T-cell (primary cell): ENCODE measurements around the gene AKIRIN2. TPM values are rescaled to one million over a fixed set of nuclear protein-coding genes. Genes with fewer than 3 reads are reported as not detected.

ENCODE experiments used
- ATAC-seq, 4 experiments: fragments of 200-7000 bp in 3 of 4; fragments of 150-1000 bp in 1 of 4; cut with Tn5 transposase; replicated peaks in 1 of 4; 1 replicate in 3 of 4; 2 replicates in 1 of 4; pipeline ENCODE4 v1.10.0; 2021; ENCODE audit warnings: moderate library complexity in 3 of 4, mild to moderate bottlenecking in 2 of 4, moderate number of reproducible peaks in 1 of 4
- CTCF ChIA-PET, 2 donors: fragments of 300-600 bp; sonication (Branson Sonifier 250); formaldehyde crosslinking; loops; one replicate each; lab custom pipeline; 2022; ENCODE audit warnings: antibody characterized with exemption in 2 of 2; lab: Charles Lee
- POLR2A ChIA-PET, 2 donors: fragments of 300-600 bp; sonication (Branson Sonifier 250); formaldehyde crosslinking; loops; one replicate each; lab custom pipeline; 2022; ENCODE audit warnings: antibody characterized with exemption in 2 of 2; lab: Charles Lee
- DNase-seq, 35 experiments: peaks; one replicate each; pipeline versions ENCODE4 v3.0.0 to v3.0.0-alpha.2; 2013 to 2023
- H3K27ac ChIP-seq: one replicate; pipeline ENCODE4 v1.5.1; 2013; ENCODE audit warnings: low read length
- H3K27me3 ChIP-seq, 2 experiments: replicated peaks in 1 of 2; 1 replicate in 1 of 2; 2 replicates in 1 of 2; pipeline versions ENCODE4 v1.6.1 to v1.7.0; 2013; ENCODE audit warnings: low read length in 1 of 2, mixed read lengths in 1 of 2; ENCODE audit not compliant: control insufficient read depth in 2 of 2, insufficient read depth in 2 of 2; ENCODE audit errors: extremely low read depth in 1 of 2
- H3K36me3 ChIP-seq, 2 donors: 1 replicate in 1 of 2; 2 replicates in 1 of 2; pipeline versions ENCODE4 v1.6.1 to v1.7.0; 2013; ENCODE audit warnings: low read length in 1 of 2; ENCODE audit not compliant: control insufficient read depth in 2 of 2, insufficient read depth in 1 of 2; ENCODE audit errors: extremely low read depth in 1 of 2
- H3K4me1 ChIP-seq, 2 experiments: 1 replicate in 1 of 2; 2 replicates in 1 of 2; pipeline versions ENCODE4 v1.6.1 to v1.7.0; 2013; ENCODE audit warnings: low read length in 2 of 2, mixed read lengths in 1 of 2; ENCODE audit not compliant: insufficient read depth in 2 of 2, control insufficient read depth in 1 of 2; ENCODE audit errors: extremely low read depth in 1 of 2
- H3K4me3 ChIP-seq, 2 donors: 1 replicate in 1 of 2; 2 replicates in 1 of 2; pipeline versions ENCODE4 v1.5.1 to v1.7.0; 2013; ENCODE audit warnings: mild to moderate bottlenecking in 2 of 2, low read length in 1 of 2, moderate library complexity in 1 of 2; ENCODE audit not compliant: control insufficient read depth in 1 of 2; ENCODE audit errors: extremely low read depth in 1 of 2
- H3K9me3 ChIP-seq: 2 replicates; pipeline ENCODE4 v1.7.0; 2013
- H3K27ac Mint-ChIP-seq, 2 donors: one replicate each; pipeline ENCODE4 v1.8.0; 2020 to 2021; ENCODE audit warnings: mild to moderate bottlenecking in 2 of 2, mixed read lengths in 2 of 2
- H3K27me3 Mint-ChIP-seq, 2 donors: one replicate each; pipeline ENCODE4 v1.8.0; 2021 to 2022; ENCODE audit warnings: mixed read lengths in 2 of 2
- H3K36me3 Mint-ChIP-seq: one replicate; pipeline ENCODE4 v1.8.0; 2021; ENCODE audit warnings: mixed read lengths
- H3K4me1 Mint-ChIP-seq, 3 donors: one replicate each; pipeline ENCODE4 v1.8.0; 2020 to 2022; ENCODE audit warnings: mixed read lengths in 3 of 3, mild to moderate bottlenecking in 1 of 3
- H3K4me3 Mint-ChIP-seq, 3 donors: one replicate each; pipeline ENCODE4 v1.8.0; 2020 to 2022; ENCODE audit warnings: mild to moderate bottlenecking in 3 of 3, mixed read lengths in 3 of 3, moderate library complexity in 3 of 3
- H3K9me3 Mint-ChIP-seq, 3 donors: one replicate each; pipeline ENCODE4 v1.8.0; 2020 to 2022; ENCODE audit warnings: mixed read lengths in 3 of 3
- WGBS: methylation state at CpG from one replicate; pipeline ENCODE4 v1.1.5; 2013; ENCODE audit warnings: missing lambda C conversion rate; ENCODE audit not compliant: insufficient coverage; 5-methylcytosine and 5-hydroxymethylcytosine counted together
- total RNA-seq, 35 experiments: library from RNA in 6 of 35; stranded (reverse) in 6 of 35; fragments of 120-200 nt in 1 of 35; gene quantifications; one replicate each; pipeline versions ENCODE4 v1.2.1 to v1.2.4 and lab custom pipeline; 2013 to 2026

Gene AKIRIN2
- total RNA-seq, 5 donors from 2014 or later (not counting 1 experiment from before 2014, with no cell fraction given) = 52.5 to 81.9 (median 66.0) TPM

GRCh38 chr6:87661503-87661902 is 40.5 kb downstream of the AKIRIN2 start:
- H3K4me3 ChIP-seq = no peak overlapping the region
- Mint-ChIP-seq H3K9me3 (no peaks in the 10 kb centered on the region), H3K4me1 (peaks cover 12 to 22% (median 13%) of the 10 kb centered on the region in 3 donors), H3K27ac (no peak overlapping the region), H3K4me3 (no peak overlapping the region), H3K36me3 (peaks cover 35% of the 10 kb centered on the region), H3K27me3 (no peaks in the 10 kb centered on the region)
- H3K4me1 ChIP-seq = peaks cover 4 to 5% of the 10 kb centered on the region in 2 experiments
- H3K27me3 ChIP-seq = no peaks in the 10 kb centered on the region
- CTCF ChIA-PET = interaction anchor here (0.5 to 1.0 kb wide), 2 partner anchors 16 to 19 kb away, joined by 4 to 6 read pairs; no protein-coding TSS in a partner anchor
- POLR2A ChIA-PET = no interaction called here
- H3K27ac ChIP-seq = no peak overlapping the region
- ATAC-seq (no peak), DNase-seq (no peak)
- H3K36me3 ChIP-seq = peaks cover 4 to 13% of the 10 kb centered on the region in 2 donors
- WGBS = 100% methylated on average over 1 of the region's 1 CpG
- H3K9me3 ChIP-seq = no peaks in the 10 kb centered on the region

- ATAC-seq (no peak), DNase-seq (no peak)
- no peaks in the 10 kb centered on the region for H3K27me3 Mint-ChIP-seq
- peaks cover 34% of the 10 kb centered on the region for H3K36me3 Mint-ChIP-seq
- POLR2A ChIA-PET = no interaction called here
- H3K27ac Mint-ChIP-seq = no peak overlapping the region
- H3K27me3 ChIP-seq = no peaks in the 10 kb centered on the region
- no peaks in the 10 kb centered on the region for H3K9me3 Mint-ChIP-seq
- no peak overlapping the region for H3K4me3 ChIP-seq
- no peak overlapping the region for H3K27ac ChIP-seq
- no CpG with 5 or more reads among the region's 1 CpG for WGBS
- H3K4me1 Mint-ChIP-seq = peaks cover 14 to 24% (median 14%) of the 10 kb centered on the region in 3 donors
- H3K4me3 Mint-ChIP-seq = no peak overlapping the region
- H3K36me3 ChIP-seq = peaks cover 4 to 13% of the 10 kb centered on the region in 2 donors
- H3K9me3 ChIP-seq = no peaks in the 10 kb centered on the region
- H3K4me1 ChIP-seq = peaks cover 4 to 5% of the 10 kb centered on the region in 2 experiments
- CTCF ChIA-PET = interaction anchor here (0.5 to 1.0 kb wide), 2 partner anchors 16 to 18 kb away, joined by 4 to 6 read pairs; no protein-coding TSS in a partner anchor
Observed at GRCh38 chr6:87661016-87661415, 41.0 kb downstream of the AKIRIN2 start.

GRCh38 chr6:87660226-87660911 is 41.7 kb downstream of the AKIRIN2 start:
- H3K27me3 Mint-ChIP-seq = no peaks in the 10 kb centered on the region
- CTCF ChIA-PET = no interaction called here
- no peak overlapping the region for H3K4me3 ChIP-seq

GRCh38 chr6:87658516-87658915 is 43.5 kb downstream of the AKIRIN2 start:
- peaks cover 0 to 6% (median 0%) of the 10 kb centered on the region in 3 donors for H3K9me3 Mint-ChIP-seq
- ATAC-seq (no peak), DNase-seq (no peak)
- POLR2A ChIA-PET = interaction anchor here in 1 of 2 donors (0.7 to 1.2 kb wide), 2 partner anchors 10 to 12 kb away, joined by 3 to 5 read pairs; no protein-coding TSS in a partner anchor
- Histone ChIP-seq H3K36me3 (peaks cover 4 to 17% of the 10 kb centered on the region in 2 donors), H3K4me3 (no peak overlapping the region), H3K4me1 (peaks cover 4 to 10% of the 10 kb centered on the region in 2 experiments), H3K27ac (no peak overlapping the region), H3K9me3 (no peaks in the 10 kb centered on the region), H3K27me3 (no peaks in the 10 kb centered on the region)
- CTCF ChIA-PET = no interaction called here
- no peak overlapping the region for H3K27ac Mint-ChIP-seq
- H3K27me3 Mint-ChIP-seq = no peaks in the 10 kb centered on the region
- peaks cover 48% of the 10 kb centered on the region for H3K36me3 Mint-ChIP-seq
- H3K4me1 Mint-ChIP-seq = peaks cover 16 to 29% (median 24%) of the 10 kb centered on the region in 3 donors
- no peak overlapping the region for H3K4me3 Mint-ChIP-seq

More at GRCh38 chr6:87660226-87660911, 41.7 kb downstream of the AKIRIN2 start:
- POLR2A ChIA-PET = interaction anchor here in 1 of 2 donors (0.5 kb wide), 1 partner anchor 24 kb away, joined by 7 read pairs; no protein-coding TSS in a partner anchor
- Mint-ChIP-seq H3K4me1 (peaks cover 14 to 24% (median 17%) of the 10 kb centered on the region in 3 donors), H3K4me3 (no peak overlapping the region), H3K36me3 (peaks cover 34% of the 10 kb centered on the region), H3K27ac (no peak overlapping the region), H3K9me3 (no peaks in the 10 kb centered on the region)
- H3K27me3 ChIP-seq = no peaks in the 10 kb centered on the region
- ATAC-seq = no peak
- H3K36me3 ChIP-seq = peaks cover 4 to 13% of the 10 kb centered on the region in 2 donors
- no peak overlapping the region for H3K27ac ChIP-seq
- no peak for DNase-seq
- H3K9me3 ChIP-seq = no peaks in the 10 kb centered on the region
- H3K4me1 ChIP-seq = peaks cover 4 to 10% of the 10 kb centered on the region in 2 experiments

- ChIA-PET CTCF (interaction anchor here in 1 of 2 donors (0.6 kb wide), 1 partner anchor 56 kb away, joined by 5 read pairs; no protein-coding TSS in a partner anchor), POLR2A (interaction anchor here in 1 of 2 donors (0.6 to 0.7 kb wide), 2 partner anchors 12 to 132 kb away, joined by 3 to 4 read pairs; no protein-coding TSS in a partner anchor)
- Histone ChIP-seq H3K9me3 (no peaks in the 10 kb centered on the region), H3K27ac (no peak overlapping the region), H3K27me3 (no peaks in the 10 kb centered on the region), H3K4me3 (no peak overlapping the region), H3K36me3 (peaks cover 4 to 21% of the 10 kb centered on the region in 2 donors), H3K4me1 (peaks cover 4 to 12% of the 10 kb centered on the region in 2 experiments)
- ATAC-seq (peak; percentile 40 to 85 (median 50)), DNase-seq (peak in 5 of 35 experiments; percentile 5 to 10 (median 5))
- peaks cover 0 to 6% (median 0%) of the 10 kb centered on the region in 3 donors for H3K9me3 Mint-ChIP-seq
- peaks cover 55% of the 10 kb centered on the region for H3K36me3 Mint-ChIP-seq
- peaks cover 25 to 40% (median 40%) of the 10 kb centered on the region in 3 donors for H3K4me1 Mint-ChIP-seq
- peak overlapping the region; percentile 58 to 70 for H3K27ac Mint-ChIP-seq
- H3K27me3 Mint-ChIP-seq = no peaks in the 10 kb centered on the region
- H3K4me3 Mint-ChIP-seq = peak overlapping the region in 1 of 3 donors; percentile 50
Observed at GRCh38 chr6:87656857-87657256, 45.2 kb downstream of the AKIRIN2 start.

GRCh38 chr6:87655824-87656223 is 46.2 kb downstream of the AKIRIN2 start:
- POLR2A ChIA-PET = interaction anchor here (0.5 to 0.7 kb wide), 2 partner anchors 10 to 31 kb away, joined by 4 read pairs; no protein-coding TSS in a partner anchor
- H3K4me3 Mint-ChIP-seq = no peak overlapping the region
- Histone ChIP-seq H3K27ac (no peak overlapping the region), H3K27me3 (no peaks in the 10 kb centered on the region), H3K36me3 (peaks cover 4 to 26% of the 10 kb centered on the region in 2 donors), H3K4me1 (peaks cover 4 to 12% of the 10 kb centered on the region in 2 experiments), H3K4me3 (no peak overlapping the region), H3K9me3 (no peaks in the 10 kb centered on the region)
- CTCF ChIA-PET = interaction anchor here in 1 of 2 donors (0.6 to 0.7 kb wide), 2 partner anchors 58 to 98 kb away, joined by 4 to 5 read pairs; no protein-coding TSS in a partner anchor
- no peaks in the 10 kb centered on the region for H3K27me3 Mint-ChIP-seq
- peaks cover 51% of the 10 kb centered on the region for H3K36me3 Mint-ChIP-seq
- peaks cover 0 to 6% (median 0%) of the 10 kb centered on the region in 3 donors for H3K9me3 Mint-ChIP-seq
- peaks cover 25 to 40% (median 33%) of the 10 kb centered on the region in 3 donors for H3K4me1 Mint-ChIP-seq
- no peak overlapping the region for H3K27ac Mint-ChIP-seq
- no peak for DNase-seq
- no peak for ATAC-seq
